GM21423 (cell line): ENCODE data around the gene CCDC90B.
"Not testable (repeated sequence)": the region's sequence is repeated elsewhere in the genome, so short reads cannot be mapped to it uniquely, and the experiment has no call there.

ENCODE experiments used
- ATAC-seq: cut with Tn5 transposase; IDR thresholded peaks from one replicate; pipeline ENCODE4 v1.9.1; 2021; ENCODE audit warnings: mild to moderate bottlenecking, moderate library complexity; ENCODE audit not compliant: unreplicated experiment

CCDC90B gene

DNA sequence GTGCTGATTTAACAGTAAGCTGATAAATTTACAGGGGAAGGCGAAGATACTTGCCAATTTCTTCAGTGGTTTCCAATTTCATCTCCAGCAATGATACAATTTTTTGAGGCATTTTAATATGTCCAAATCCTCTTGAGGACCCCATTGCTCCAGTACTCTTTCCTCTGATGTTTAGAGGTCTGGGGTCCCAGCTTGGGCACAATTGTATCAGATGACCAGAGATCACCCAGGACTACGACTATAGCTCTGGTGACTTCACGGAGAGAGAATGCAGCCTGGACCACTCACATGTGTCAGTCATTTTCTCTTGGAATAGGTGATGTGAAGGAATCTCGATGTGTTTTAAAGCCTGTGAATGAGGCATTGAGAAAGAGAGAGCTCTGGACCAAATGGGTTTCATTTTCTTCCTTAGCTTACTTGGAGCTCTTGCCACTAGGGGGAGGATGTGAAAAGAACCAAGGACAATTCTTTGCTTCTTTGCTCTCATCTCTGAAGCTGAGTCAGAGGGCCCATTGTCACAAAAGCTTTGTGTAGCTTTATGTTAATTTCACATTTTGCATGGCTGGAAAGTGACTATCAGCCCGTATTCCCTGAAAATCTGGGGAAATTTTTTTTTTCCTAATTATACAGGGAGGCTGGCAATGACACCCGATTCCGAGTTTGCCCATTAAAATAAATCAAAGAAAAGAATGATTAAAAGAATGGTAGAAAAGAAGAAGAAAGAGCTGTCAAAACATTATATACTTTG lies 6.7 kb upstream of the CCDC90B start:
- peak; percentile 66 for ATAC-seq

DNA sequence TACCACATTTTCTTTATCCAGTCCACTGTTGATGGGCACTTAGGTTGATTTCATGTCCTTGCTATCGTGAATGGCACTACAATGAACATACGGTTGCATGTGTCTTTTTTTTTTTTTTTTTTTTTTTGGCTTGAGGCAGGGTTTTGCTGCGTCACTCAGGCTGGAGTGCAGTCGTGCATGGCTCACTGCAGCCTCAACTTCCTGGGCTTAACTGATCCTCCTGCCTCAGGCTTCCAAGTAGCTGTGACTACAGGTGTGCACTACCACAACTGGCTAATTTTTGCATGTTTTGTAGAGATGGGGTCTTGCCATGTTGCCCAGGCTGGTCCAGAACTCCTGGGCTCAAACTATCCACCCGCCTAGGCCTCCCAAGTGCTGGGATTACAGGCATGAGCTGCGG lies 1.5 kb upstream of the CCDC90B start:
- no peak for ATAC-seq

DNA sequence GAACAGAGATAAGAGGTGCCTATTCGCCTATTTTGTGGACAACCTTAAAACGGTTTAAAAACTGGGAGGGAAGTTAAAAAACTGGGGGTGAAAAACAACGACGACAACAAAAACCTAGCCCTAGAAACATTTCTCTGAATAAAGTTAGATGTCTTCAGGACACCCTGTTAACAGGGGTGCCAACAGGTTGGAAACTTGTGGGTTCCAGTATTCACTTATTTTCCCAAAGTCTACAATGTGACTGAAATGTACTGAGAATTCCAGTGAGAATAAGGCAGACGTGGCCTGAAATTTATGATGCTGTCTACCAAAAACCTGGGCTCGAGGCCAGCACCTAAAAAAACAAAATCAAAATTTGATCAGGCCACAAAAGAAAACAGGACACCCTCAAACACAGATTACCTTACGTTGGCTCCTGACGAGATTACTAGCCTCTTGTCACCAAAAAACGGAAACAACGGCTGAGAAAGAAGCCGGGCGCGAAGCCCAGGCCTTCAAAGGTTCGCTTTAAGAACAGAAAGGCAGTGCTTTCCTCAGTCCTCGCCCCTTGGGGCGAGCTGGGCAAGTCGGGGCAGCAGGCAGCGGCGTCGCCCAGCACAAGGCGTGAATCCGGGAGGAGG lies 906 bp downstream of the CCDC90B start:
- ATAC-seq: peak; percentile 41

GRCh38 chr11:83284501-83285150 lies 1.5 kb downstream of the CCDC90B start:
- ATAC-seq: no peak

DNA sequence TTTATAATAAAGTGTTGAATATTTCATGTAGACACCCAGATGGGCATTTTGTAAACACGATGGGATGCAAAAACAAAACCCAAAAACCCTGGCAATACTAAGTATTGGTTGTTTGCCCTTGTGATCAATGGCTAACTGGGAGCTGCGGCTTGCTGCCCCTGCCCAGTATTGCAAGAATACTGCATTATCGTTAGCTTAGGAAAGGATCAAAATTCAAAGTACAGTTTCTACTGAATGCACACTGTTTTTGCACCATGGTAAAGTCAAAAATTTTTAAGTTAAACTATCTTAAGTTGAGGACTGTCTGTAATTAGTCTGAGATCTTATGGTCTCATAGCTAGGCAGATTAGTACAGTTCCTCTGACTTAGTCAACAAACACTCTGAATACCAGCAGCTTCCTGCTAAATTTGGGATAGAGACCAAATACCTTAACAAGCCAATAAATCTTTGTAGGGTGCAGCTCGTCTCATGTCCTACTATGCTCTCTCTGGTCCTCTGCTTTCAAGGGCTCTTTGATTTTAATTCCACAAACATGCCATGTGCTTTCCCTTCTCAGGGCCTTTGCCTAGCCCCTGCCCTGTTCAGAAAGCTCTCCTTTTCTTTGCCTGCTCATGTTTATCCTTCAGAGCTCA lies 4.0 kb downstream of the CCDC90B start:
- no peak for ATAC-seq

- no peak for ATAC-seq
Observed at GRCh38 chr11:83280256-83280655, 5.9 kb downstream of the CCDC90B start.

DNA sequence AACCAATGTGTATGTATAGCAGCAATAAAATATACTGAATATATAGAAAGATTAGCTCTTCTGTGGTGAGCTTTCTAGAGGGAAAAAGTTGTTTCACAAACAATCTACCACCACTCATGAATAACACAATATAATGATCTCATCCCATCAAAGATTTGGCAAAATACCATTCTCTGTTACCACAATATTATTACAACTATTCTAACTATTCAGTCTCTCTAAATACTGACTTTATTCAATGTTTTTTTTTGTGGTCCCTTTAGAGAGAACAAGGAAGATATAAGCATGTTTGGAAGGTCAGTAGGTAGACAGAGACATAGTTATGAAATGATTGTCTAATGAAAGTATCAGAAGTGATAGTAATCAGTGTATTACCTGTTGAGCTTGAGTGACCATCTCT lies 7.8 kb downstream of the CCDC90B start:
- ATAC-seq: no peak

GRCh38 chr11:83275888-83276641 lies 10.1 kb downstream of the CCDC90B start:
- no peak for ATAC-seq

DNA sequence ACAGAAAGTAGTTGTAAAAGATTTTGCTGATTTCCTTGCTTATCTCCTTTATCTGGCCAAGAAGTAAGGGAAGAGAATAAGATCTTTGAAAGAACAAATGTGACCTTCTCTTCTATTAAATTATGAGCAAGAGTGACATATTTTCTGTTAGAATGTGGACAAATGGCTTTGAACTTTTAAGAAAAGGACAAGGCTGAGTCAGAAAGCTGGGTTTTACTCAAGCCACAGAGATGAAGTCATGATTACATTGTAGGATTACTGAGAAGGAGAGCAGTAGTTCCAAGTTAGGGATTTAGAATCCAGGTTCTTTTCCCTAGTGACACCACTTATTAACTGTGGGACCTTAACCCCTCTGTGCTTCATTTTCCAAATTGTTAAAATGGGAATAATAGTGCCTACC lies 13.5 kb downstream of the CCDC90B start:
- ATAC-seq: no peak

DNA sequence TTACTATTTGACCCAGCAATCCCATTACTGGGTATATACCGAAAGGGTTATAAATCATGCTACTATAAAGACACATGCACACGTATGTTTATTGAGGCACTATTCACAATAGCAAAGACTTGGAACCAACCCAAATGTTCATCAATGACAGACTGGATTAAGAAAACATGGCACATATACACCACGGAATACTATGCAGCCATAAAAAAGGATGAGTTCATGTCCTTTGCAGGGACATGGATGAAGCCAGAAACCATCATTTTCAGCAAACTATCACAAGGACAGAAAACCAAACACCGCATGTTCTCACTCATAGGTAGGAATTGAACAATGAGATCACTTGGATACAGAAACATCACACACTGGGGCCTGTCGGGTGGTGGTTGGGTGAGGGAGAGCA lies 14.4 kb downstream of the CCDC90B start:
- not testable (repeated sequence) for ATAC-seq

DNA sequence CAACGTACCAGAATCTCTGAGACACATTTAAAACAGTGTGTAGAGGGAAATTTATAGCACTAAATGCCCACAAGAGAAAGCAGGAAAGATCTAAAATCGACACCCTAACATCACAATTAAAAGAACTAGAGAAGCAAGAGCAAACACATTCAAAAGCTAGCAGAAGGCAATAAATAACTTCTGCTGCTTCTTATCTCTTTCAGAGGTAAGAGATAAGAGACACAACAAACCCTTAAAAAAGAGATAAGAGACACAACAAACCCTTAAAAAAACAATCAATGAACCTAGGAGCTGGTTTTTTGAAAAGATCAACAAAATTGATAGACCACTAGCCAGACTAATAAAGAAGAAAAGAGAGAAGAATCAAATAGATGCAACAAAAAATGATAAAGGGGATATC lies 17.1 kb downstream of the CCDC90B start:
- ATAC-seq: not testable (repeated sequence)

- no peak for ATAC-seq
Observed at GRCh38 chr11:83265331-83265730, 20.8 kb downstream of the CCDC90B start.

- ATAC-seq: no peak
Observed at GRCh38 chr11:83259559-83259958, 26.6 kb downstream of the CCDC90B start.

DNA sequence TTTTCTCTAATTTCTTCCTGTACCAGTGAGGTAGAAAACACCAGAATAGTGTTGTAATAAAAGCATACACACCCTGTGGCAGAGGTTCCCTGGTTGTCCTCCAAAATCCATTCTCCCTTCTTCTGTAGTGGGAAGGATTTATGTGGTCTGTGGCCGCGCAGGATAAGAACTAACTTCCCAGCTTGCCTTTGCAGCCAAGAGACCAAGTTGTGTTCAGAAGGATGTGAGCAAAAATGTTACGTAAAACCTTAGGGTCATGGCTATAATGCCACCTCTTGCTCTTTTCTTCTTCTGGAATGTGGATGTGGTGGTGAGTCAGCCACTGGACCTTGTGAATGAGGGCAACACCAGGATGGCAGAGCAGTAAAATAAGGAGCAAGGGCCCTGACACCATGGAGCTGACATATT lies 28.4 kb downstream of the CCDC90B start:
- ATAC-seq: no peak

- no peak for ATAC-seq
Observed at GRCh38 chr11:83256602-83257340, 29.4 kb downstream of the CCDC90B start.

GRCh38 chr11:83255366-83255765 lies 30.8 kb downstream of the CCDC90B start:
- ATAC-seq: no peak

- no peak for ATAC-seq
Observed at GRCh38 chr11:83252941-83253340, 33.2 kb downstream of the CCDC90B start.

- ATAC-seq: no peak
Observed at GRCh38 chr11:83252266-83252665, 33.9 kb downstream of the CCDC90B start.

- ATAC-seq: peak; percentile 57
Observed at GRCh38 chr11:83249972-83250593, 36.1 kb downstream of the CCDC90B start.

- no peak for ATAC-seq
Observed at GRCh38 chr11:83249445-83249844, 36.7 kb downstream of the CCDC90B start.
